ENCODE measurements around the gene FBH1. TPM values are rescaled to one million over a fixed set of nuclear protein-coding genes. Genes with fewer than 3 reads are reported as not detected.
"Not testable (repeated sequence)": the region's sequence is repeated elsewhere in the genome, so short reads cannot be mapped to it uniquely, and the experiment has no call there.

The FBH1 gene
- total and polyA plus RNA-seq, 9 donors = 46.4 to 80.3 (median 74.7) TPM

DNA sequence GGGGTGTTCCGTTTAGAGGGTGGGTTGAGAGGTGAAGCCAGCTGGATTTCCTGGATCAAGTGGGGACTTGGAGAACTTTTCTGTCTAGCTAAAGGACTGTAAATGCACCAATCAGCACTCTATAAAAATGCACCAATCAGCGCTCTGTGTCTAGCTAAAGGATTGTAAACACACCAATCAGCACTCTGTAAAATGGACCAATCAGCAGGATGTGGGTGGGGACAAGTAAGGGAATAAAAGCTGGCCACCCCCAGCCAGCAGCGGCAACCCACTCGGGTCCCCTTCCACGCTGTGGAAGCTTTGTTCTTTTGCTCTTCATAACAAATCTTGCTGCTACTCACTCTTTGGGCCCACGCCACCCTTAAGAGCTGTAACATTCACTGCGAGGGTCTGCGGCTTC, 21.7 kb upstream of the FBH1 start:
- DNase-seq; H3K4me3 ChIP-seq; H3K9me3 ChIP-seq; H3K27me3 ChIP-seq; H3K36me3 ChIP-seq; H3K27ac ChIP-seq; intact Hi-C loops (cut with DNase I); H3K4me1 ChIP-seq (ENCODE audit: insufficient read depth): not testable (repeated sequence)
- WGBS, 3 donors = 91 to 96% (median 93%) methylated on average over 8 of the region's 8 CpGs

GRCh38 chr10:5869156-5869555, 20.9 kb upstream of the FBH1 start:
- Histone ChIP-seq H3K4me3 (no peak overlapping the region), H3K27me3 (no peaks in the 10 kb centered on the region), H3K4me1 (ENCODE audit: insufficient read depth) (no peaks in the 10 kb centered on the region), H3K9me3 (no peaks in the 10 kb centered on the region), H3K27ac (no peak overlapping the region), H3K36me3 (no peaks in the 10 kb centered on the region)
- WGBS, 3 donors = 87 to 98% (median 91%) methylated on average over 3 of the region's 3 CpGs
- TF ChIP-seq POLR2A (IDR thresholded peaks at IDR 0.05) (no peak), EP300 (IDR thresholded peaks at IDR 0.05) (no peak)
- TF ChIP-seq, protein P1, sequence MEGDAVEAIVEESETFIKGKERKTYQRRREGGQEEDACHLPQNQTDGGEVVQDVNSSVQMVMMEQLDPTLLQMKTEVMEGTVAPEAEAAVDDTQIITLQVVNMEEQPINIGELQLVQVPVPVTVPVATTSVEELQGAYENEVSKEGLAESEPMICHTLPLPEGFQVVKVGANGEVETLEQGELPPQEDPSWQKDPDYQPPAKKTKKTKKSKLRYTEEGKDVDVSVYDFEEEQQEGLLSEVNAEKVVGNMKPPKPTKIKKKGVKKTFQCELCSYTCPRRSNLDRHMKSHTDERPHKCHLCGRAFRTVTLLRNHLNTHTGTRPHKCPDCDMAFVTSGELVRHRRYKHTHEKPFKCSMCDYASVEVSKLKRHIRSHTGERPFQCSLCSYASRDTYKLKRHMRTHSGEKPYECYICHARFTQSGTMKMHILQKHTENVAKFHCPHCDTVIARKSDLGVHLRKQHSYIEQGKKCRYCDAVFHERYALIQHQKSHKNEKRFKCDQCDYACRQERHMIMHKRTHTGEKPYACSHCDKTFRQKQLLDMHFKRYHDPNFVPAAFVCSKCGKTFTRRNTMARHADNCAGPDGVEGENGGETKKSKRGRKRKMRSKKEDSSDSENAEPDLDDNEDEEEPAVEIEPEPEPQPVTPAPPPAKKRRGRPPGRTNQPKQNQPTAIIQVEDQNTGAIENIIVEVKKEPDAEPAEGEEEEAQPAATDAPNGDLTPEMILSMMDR (IDR thresholded peaks at IDR 0.05) = no peak
- no peak for DNase-seq
- intact Hi-C loops (cut with DNase I) = no loop called here

DNA sequence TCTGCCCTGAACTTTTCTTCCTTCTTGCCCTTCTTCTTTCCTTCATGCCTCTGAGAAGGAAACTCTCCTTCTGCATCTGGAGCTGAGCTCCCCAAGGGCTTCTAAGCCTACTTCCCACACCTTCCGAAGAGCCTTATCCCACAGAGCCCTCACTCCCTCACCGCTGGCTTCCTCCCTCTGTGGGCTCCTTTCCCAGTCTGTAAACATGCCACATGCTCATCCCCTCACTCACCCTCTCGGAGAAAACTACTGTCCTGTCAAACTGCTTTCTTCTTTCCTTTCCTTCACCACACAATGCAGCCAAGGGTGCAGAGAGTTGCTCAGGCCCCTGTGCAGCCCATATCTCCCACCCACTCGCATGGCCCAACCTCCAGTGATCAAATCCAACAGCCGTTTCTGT, 18.4 kb upstream of the FBH1 start:
- H3K27me3 ChIP-seq = no peaks in the 10 kb centered on the region
- intact Hi-C loops (cut with DNase I) = loop anchor here in 3 of 4 donors (5.0 to 10.0 kb wide), 4 partner anchors 184 to 429 kb away; no protein-coding TSS in a partner anchor
- no peak overlapping the region for H3K27ac ChIP-seq
- DNase-seq = no peak
- 12 to 20% (median 15%) methylated on average over 5 of the region's 5 CpGs for WGBS, 3 donors
- H3K36me3 ChIP-seq = no peaks in the 10 kb centered on the region
- no peaks in the 10 kb centered on the region for H3K9me3 ChIP-seq
- no peak for TF ChIP-seq POLR2A (IDR thresholded peaks at IDR 0.05)
- TF ChIP-seq, protein P1 (IDR thresholded peaks at IDR 0.05) = no peak
- TF ChIP-seq EP300 (IDR thresholded peaks at IDR 0.05) = no peak
- H3K4me3 ChIP-seq = no peak overlapping the region
- no peaks in the 10 kb centered on the region for H3K4me1 ChIP-seq (ENCODE audit: insufficient read depth)

DNA sequence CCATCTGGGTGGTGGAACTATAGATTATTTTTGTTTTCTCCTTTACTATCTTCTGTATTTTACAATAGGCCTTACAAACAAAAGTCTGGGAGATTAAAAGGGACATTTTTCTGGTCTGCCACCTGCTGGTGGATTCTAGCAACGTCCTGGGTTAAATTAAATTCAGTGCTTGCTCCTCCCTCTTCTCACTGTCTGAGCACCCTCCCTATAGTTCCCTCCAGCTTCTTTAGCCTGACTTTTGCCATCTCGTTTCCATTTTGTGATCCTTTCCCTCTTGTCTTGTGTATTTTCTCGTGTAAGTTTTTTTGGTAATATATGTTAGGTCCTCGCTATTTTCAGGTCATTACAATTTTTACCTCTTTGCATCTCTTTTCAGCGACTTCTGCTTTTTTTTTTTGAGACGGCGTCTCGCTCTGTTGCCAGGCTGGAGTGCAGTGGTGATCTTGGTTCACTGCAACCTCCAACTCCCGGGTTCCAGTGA, 16.5 kb upstream of the FBH1 start:
- H3K36me3 ChIP-seq = no peaks in the 10 kb centered on the region
- 45 to 54% (median 51%) methylated on average over 9 of the region's 9 CpGs for WGBS, 3 donors
- peak; percentile 47 to 79 (median 68) for DNase-seq
- H3K4me3 ChIP-seq = no peak overlapping the region
- no peak overlapping the region for H3K27ac ChIP-seq
- TF ChIP-seq EP300 (IDR thresholded peaks at IDR 0.05) = no peak
- TF ChIP-seq, protein P1 (IDR thresholded peaks at IDR 0.05) = peak; percentile 63 to 83 (median 73)
- no peaks in the 10 kb centered on the region for H3K27me3 ChIP-seq
- no peaks in the 10 kb centered on the region for H3K9me3 ChIP-seq
- intact Hi-C loops (cut with DNase I) = loop anchor here in 3 of 4 donors (5.0 to 10.0 kb wide), 4 partner anchors 186 to 431 kb away; no protein-coding TSS in a partner anchor
- H3K4me1 ChIP-seq (ENCODE audit: insufficient read depth) = no peaks in the 10 kb centered on the region

DNA sequence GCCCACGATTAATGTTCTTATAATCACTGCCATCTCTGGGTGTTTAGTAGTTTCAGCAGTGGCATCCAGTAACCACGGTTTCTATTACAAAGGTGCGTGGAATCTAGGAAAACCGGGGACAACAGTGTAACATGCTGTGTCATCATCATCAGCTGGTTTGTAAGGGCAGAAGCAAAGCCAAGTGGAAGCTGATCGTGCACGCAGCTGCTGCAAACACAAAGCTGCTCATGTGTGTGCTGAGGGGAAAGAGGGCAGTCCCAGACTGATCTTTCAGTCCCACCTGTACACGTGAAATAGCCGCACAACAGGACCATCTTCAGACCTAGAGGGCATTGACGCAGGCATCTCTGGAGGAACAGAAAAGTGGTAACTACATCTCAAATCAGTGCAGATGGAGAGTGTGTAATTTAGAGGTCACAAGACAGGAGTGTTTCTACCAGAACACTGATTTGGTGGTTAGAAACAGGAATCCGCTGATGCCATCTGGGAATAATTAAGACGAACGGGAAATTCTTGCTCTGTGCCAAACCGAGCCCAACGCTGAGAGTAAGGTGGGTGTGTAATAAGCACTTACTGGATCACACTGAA, 13.8 kb upstream of the FBH1 start:
- no peaks in the 10 kb centered on the region for H3K27me3 ChIP-seq
- H3K27ac ChIP-seq = no peak overlapping the region
- no peaks in the 10 kb centered on the region for H3K9me3 ChIP-seq
- no peaks in the 10 kb centered on the region for H3K36me3 ChIP-seq
- WGBS, 3 donors = 61 to 73% (median 70%) methylated on average over 14 of the region's 14 CpGs
- no peaks in the 10 kb centered on the region for H3K4me1 ChIP-seq (ENCODE audit: insufficient read depth)
- no peak for DNase-seq
- intact Hi-C loops (cut with DNase I) = loop anchor here in 3 of 4 donors (10.0 kb wide), 2 partner anchors 241 to 431 kb away; no protein-coding TSS in a partner anchor
- H3K4me3 ChIP-seq = no peak overlapping the region
- TF ChIP-seq EP300 (IDR thresholded peaks at IDR 0.05) (no peak), POLR2A (IDR thresholded peaks at IDR 0.05) (no peak)
- TF ChIP-seq, protein P1 (IDR thresholded peaks at IDR 0.05) = no peak

- not testable (repeated sequence) for H3K27me3 ChIP-seq; H3K36me3 ChIP-seq; H3K4me1 ChIP-seq (ENCODE audit: insufficient read depth); H3K9me3 ChIP-seq; H3K4me3 ChIP-seq; H3K27ac ChIP-seq; DNase-seq
- 78 to 86% (median 84%) methylated on average over 7 of the region's 7 CpGs for WGBS, 3 donors
- intact Hi-C loops (cut with DNase I) = loop anchor here in 3 of 4 donors (10.0 kb wide), 2 partner anchors 242 to 432 kb away; no protein-coding TSS in a partner anchor
Measured at GRCh38 chr10:5877041-5877440, 13.0 kb upstream of the FBH1 start.
